GM12878 (cell line): ENCODE data around the gene KAZN. TPM values are rescaled to one million over a fixed set of nuclear protein-coding genes. Genes with fewer than 3 reads are reported as not detected.

Experiments used
- CREM ChIP-seq: IDR thresholded peaks from 2 replicates; pipeline ENCODE4 v1.6.1; 2014; ENCODE audit warnings: antibody characterized with exemption, low read depth
- CUX1 ChIP-seq: IDR thresholded peaks from 2 replicates; pipeline ENCODE4 v1.6.1; 2012; ENCODE audit warnings: improper control_type of control experiment, low read depth, low read length; ENCODE audit not compliant: insufficient replicate concordance
- E2F4 ChIP-seq: IDR thresholded peaks from 2 replicates; pipeline ENCODE4 v1.6.1; 2012; ENCODE audit warnings: low read depth, low read length, improper control_type of control experiment
- FOXM1 ChIP-seq: IDR thresholded peaks from 2 replicates; pipeline ENCODE4 v1.6.1; 2012; ENCODE audit warnings: low read depth, mild to moderate bottlenecking, inconsistent platforms, low read length, moderate library complexity
- MXI1 ChIP-seq: fragments of 150-350 bp; IDR thresholded peaks from 2 replicates; pipeline ENCODE4 v1.6.1; 2011; ENCODE audit warnings: low read depth, mild to moderate bottlenecking, inconsistent platforms, low read length, improper control_type of control experiment
- SMAD5 ChIP-seq: IDR thresholded peaks from 2 replicates; pipeline ENCODE4 v1.6.1; 2016; ENCODE audit warnings: antibody characterized with exemption, low read depth
- ZNF384 ChIP-seq: IDR thresholded peaks from 2 replicates; pipeline ENCODE4 v1.6.1; 2012; ENCODE audit warnings: low read depth, mild to moderate bottlenecking, low read length, improper control_type of control experiment, borderline replicate concordance
- polyA plus RNA-seq, 11 experiments: library from polyadenylated mRNA; depleted of rRNA in 4 of 11; unstranded in 6 of 11; stranded (reverse) in 5 of 11; fragments of >200 nt; fragmentation: Nextera tagmentation in 4 of 11; fragmentation: Illumina TruSeq in 1 of 11; extraction: Ambion mirVana in 4 of 11; extraction: Trizol in 1 of 11; gene quantifications; 1 replicate in 1 of 11; 2 replicates in 10 of 11; pipeline versions ENCODE4 v1.2.1 to v1.2.3, GENCODE V29; 2011 to 2016; ENCODE audit warnings: inconsistent platforms in 2 of 11, missing spikeins in 2 of 11, low read depth in 1 of 11
- total RNA-seq, 4 experiments: library from RNA; depleted of rRNA in 3 of 4; stranded (reverse); fragments of >200 nt in 3 of 4; fragmentation: Illumina TruSeq in 1 of 4; extraction: Trizol in 1 of 4; gene quantifications; 2 replicates each; pipeline versions ENCODE4 v1.2.1 to v1.2.3, GENCODE V29; 2013 to 2021

Gene KAZN
- total and polyA plus RNA-seq, 10 of the 15 experiments (the other 5 are each of a cell fraction or from before 2014, with no cell fraction given), result 0.72 to 4.0 (median 1.2) TPM

- no peak for TF ChIP-seq CUX1
- no peak for TF ChIP-seq ZNF384
- no peak for TF ChIP-seq MXI1
- no peak for TF ChIP-seq SMAD5
- TF ChIP-seq E2F4, result no peak
- no peak for TF ChIP-seq CREM
- TF ChIP-seq FOXM1, result no peak
Observed at GRCh38 chr1:14724246-14724645, 125.8 kb downstream of the KAZN start (continued).
